ENCODE measurements around the gene GBP2.

DNA sequence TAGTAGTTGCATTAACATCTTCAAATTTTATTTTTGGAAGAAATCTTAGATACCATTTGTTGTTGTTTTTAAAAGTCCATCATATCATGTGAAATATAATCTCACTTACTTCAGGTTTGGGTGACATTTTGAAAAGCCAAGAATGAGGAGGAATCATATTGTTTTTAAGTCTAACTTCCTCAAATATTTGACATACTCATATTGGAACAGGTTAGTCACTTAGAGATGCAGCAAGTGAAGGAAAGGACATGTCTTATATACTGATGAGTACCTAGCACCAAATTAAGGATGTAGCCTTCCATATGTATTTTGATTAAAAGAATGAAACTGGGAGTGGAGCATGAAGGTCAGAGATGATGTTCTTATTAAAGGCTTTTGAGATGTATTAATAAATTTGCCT, 23.9 kb downstream of the GBP2 start:
- no peak for TF ChIP-seq POLR2AphosphoS5 (IDR thresholded peaks at IDR 0.05; ENCODE audit: low read depth, low read length)
- TF ChIP-seq, protein P1, sequence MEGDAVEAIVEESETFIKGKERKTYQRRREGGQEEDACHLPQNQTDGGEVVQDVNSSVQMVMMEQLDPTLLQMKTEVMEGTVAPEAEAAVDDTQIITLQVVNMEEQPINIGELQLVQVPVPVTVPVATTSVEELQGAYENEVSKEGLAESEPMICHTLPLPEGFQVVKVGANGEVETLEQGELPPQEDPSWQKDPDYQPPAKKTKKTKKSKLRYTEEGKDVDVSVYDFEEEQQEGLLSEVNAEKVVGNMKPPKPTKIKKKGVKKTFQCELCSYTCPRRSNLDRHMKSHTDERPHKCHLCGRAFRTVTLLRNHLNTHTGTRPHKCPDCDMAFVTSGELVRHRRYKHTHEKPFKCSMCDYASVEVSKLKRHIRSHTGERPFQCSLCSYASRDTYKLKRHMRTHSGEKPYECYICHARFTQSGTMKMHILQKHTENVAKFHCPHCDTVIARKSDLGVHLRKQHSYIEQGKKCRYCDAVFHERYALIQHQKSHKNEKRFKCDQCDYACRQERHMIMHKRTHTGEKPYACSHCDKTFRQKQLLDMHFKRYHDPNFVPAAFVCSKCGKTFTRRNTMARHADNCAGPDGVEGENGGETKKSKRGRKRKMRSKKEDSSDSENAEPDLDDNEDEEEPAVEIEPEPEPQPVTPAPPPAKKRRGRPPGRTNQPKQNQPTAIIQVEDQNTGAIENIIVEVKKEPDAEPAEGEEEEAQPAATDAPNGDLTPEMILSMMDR (IDR thresholded peaks at IDR 0.05) = no peak
- TF ChIP-seq, protein P2, sequence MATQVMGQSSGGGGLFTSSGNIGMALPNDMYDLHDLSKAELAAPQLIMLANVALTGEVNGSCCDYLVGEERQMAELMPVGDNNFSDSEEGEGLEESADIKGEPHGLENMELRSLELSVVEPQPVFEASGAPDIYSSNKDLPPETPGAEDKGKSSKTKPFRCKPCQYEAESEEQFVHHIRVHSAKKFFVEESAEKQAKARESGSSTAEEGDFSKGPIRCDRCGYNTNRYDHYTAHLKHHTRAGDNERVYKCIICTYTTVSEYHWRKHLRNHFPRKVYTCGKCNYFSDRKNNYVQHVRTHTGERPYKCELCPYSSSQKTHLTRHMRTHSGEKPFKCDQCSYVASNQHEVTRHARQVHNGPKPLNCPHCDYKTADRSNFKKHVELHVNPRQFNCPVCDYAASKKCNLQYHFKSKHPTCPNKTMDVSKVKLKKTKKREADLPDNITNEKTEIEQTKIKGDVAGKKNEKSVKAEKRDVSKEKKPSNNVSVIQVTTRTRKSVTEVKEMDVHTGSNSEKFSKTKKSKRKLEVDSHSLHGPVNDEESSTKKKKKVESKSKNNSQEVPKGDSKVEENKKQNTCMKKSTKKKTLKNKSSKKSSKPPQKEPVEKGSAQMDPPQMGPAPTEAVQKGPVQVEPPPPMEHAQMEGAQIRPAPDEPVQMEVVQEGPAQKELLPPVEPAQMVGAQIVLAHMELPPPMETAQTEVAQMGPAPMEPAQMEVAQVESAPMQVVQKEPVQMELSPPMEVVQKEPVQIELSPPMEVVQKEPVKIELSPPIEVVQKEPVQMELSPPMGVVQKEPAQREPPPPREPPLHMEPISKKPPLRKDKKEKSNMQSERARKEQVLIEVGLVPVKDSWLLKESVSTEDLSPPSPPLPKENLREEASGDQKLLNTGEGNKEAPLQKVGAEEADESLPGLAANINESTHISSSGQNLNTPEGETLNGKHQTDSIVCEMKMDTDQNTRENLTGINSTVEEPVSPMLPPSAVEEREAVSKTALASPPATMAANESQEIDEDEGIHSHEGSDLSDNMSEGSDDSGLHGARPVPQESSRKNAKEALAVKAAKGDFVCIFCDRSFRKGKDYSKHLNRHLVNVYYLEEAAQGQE (IDR thresholded peaks at IDR 0.05; ENCODE audit: insufficient read depth in 1 of 2, low read depth in 2 of 2, low read length in 1 of 2) = no peak

Data from Panc1 (cell line).